Activated effector memory CD4-positive, alpha-beta T cell treated with Interleukin-2 at 50 U/mL for 16 hours (primary cell): ENCODE measurements around the gene CDC20B.
"Not testable (repeated sequence)": the region's sequence is repeated elsewhere in the genome, so short reads cannot be mapped to it uniquely, and the experiment has no call there.

Experiments
- DNase-seq: peaks from one replicate; pipeline ENCODE4 v3.0.0-alpha.2; 2020

Gene CDC20B

GRCh38 chr5:55104036-55104772 is 68.8 kb downstream of the CDC20B start:
- DNase-seq, result no peak

GRCh38 chr5:55102348-55102747 is 70.6 kb downstream of the CDC20B start, which contains the start of gene GZMA:
GZMA (plus strand) TSS chr5:55102646; CDS start chr5:55102683, 37 bp downstream.
- peak; percentile 16 for DNase-seq

GRCh38 chr5:55101556-55102276 is 71.3 kb downstream of the CDC20B start:
- no peak for DNase-seq

- not testable (repeated sequence) for DNase-seq
These were observed 71.8 kb downstream of the CDC20B start for GRCh38 chr5:55101148-55101547.

- peak; percentile 56 for DNase-seq
These were observed 76.1 kb downstream of the CDC20B start for GRCh38 chr5:55096861-55097260.

- no peak for DNase-seq
These were observed 76.8 kb downstream of the CDC20B start for GRCh38 chr5:55096182-55096581.

- not testable (repeated sequence) for DNase-seq
These were observed 82.0 kb downstream of the CDC20B start for GRCh38 chr5:55091011-55091410.

- DNase-seq, result not testable (repeated sequence)
These were observed 83.7 kb downstream of the CDC20B start for GRCh38 chr5:55089301-55089700.

- no peak for DNase-seq
These were observed 91.4 kb downstream of the CDC20B start for GRCh38 chr5:55081541-55081940.

GRCh38 chr5:55073211-55073610 is 99.8 kb downstream of the CDC20B start:
- DNase-seq, result no peak

GRCh38 chr5:55072666-55073065 is 100.3 kb downstream of the CDC20B start:
- no peak for DNase-seq

GRCh38 chr5:55071413-55071812 is 101.6 kb downstream of the CDC20B start:
- DNase-seq, result no peak

- DNase-seq, result no peak
These were observed 102.0 kb downstream of the CDC20B start for GRCh38 chr5:55070968-55071367.

GRCh38 chr5:55066277-55066676 is 106.7 kb downstream of the CDC20B start:
- DNase-seq, result no peak

GRCh38 chr5:55064523-55064922 is 108.5 kb downstream of the CDC20B start:
- DNase-seq, result no peak

- DNase-seq, result no peak
These were observed 109.1 kb downstream of the CDC20B start for GRCh38 chr5:55063899-55064298.

- DNase-seq, result no peak
These were observed 109.6 kb downstream of the CDC20B start for GRCh38 chr5:55063220-55063863.
